BLaER1 treated with 17β-estradiol and CSF1 and Interleukin-3, amounts not matched to agents 10 nM and 100 nM (cell line): ENCODE results near the gene QKI.
"Not testable (repeated sequence)": the region's sequence is repeated elsewhere in the genome, so short reads cannot be mapped to it uniquely, and the experiment has no call there.

Experiments used
- H3K27ac ChIP-seq, 11 experiments: shearing (Covaris generic); formaldehyde crosslinking; 2 replicates each; pipeline ENCODE4 v1.8.1; 2022
- H3K27me3 ChIP-seq, 11 experiments: shearing (Covaris generic); formaldehyde crosslinking; 2 replicates each; pipeline ENCODE4 v1.8.1; 2022
- H3K36me3 ChIP-seq, 11 experiments: shearing (Covaris generic); formaldehyde crosslinking; 2 replicates each; pipeline ENCODE4 v1.8.1; 2022
- H3K4me1 ChIP-seq, 10 experiments: shearing (Covaris generic); formaldehyde crosslinking; 2 replicates each; pipeline ENCODE4 v1.8.1; 2022
- H3K4me2 ChIP-seq, 11 experiments: shearing (Covaris generic); formaldehyde crosslinking; 2 replicates each; pipeline ENCODE4 v1.8.1; 2022
- H3K4me3 ChIP-seq, 10 experiments: shearing (Covaris generic); formaldehyde crosslinking; 2 replicates each; pipeline ENCODE4 v1.8.1; 2022
- H3K9ac ChIP-seq, 11 experiments: shearing (Covaris generic); formaldehyde crosslinking; 2 replicates each; pipeline ENCODE4 v1.8.1; 2022
- H3K9me3 ChIP-seq, 11 experiments: shearing (Covaris generic); formaldehyde crosslinking; replicated peaks in 1 of 11; 2 replicates each; pipeline ENCODE4 v1.8.1; 2022
- H4K20me1 ChIP-seq, 11 experiments: shearing (Covaris generic); formaldehyde crosslinking; 2 replicates each; pipeline ENCODE4 v1.8.1; 2022
- Cebpa-rat ChIP-seq, 11 experiments: shearing (Covaris generic); IDR thresholded peaks; 2 replicates each; pipeline ENCODE4 v1.8.1; 2022

Gene QKI

DNA sequence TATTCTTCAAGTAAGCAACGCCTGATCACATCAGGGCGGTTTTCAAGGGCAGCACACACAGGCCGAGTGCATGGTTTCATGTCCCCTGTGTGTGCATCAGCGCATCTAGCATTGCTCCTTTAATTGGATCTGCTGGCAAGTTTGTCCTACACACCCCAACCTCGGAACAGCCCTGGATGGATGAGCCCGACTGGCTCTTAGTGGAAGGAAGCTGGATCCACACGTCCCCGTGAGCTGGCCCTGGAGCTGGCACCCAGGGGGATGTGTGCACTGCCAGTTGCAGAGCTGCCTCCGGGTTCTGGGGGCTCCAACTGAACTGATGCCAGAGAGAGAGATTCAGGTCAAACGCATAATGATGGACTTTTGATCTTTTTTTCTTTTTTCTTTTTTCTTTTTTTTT lies 39.2 kb upstream of the QKI start:
- no peaks in the 10 kb centered on the region for H4K20me1 ChIP-seq
- no peak for TF ChIP-seq Cebpa-rat (IDR thresholded peaks at IDR 0.05)
- H3K4me2 ChIP-seq = peak overlapping the region; percentile 26 to 75 (median 53); a peak in 19 of 22 replicates
- no peak overlapping the region for H3K4me3 ChIP-seq
- H3K9ac ChIP-seq = peak overlapping the region in 1 of 11 experiments; percentile 16; a peak in 1 of 22 replicates
- H3K27me3 ChIP-seq = peaks cover 0 to 10% (median 0%) of the 10 kb centered on the region in 11 experiments; a peak in 3 of 22 replicates
- no peak overlapping the region for H3K27ac ChIP-seq
- H3K4me1 ChIP-seq = peaks cover 17 to 28% (median 22%) of the 10 kb centered on the region in 10 experiments
- H3K36me3 ChIP-seq = no peaks in the 10 kb centered on the region
- H3K9me3 ChIP-seq = no peaks in the 10 kb centered on the region

DNA sequence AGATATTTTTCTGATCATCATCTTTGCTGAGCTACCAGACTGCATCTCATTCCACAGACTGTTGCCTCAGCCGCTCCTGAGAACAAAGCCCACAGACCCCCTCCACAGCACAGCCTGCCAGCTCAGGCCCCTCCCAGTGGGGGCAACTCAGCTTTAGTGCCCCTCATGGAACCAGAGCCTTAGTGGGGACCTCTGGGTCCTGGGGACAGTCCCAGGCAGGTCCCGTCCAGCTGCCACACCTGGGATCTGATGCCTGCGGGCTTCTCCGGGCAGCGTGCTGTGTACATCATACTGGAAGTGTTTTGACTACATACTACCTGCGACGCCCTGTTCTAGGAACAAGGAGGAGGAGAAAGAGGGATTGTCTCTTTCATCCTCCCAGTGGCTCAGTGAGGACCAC lies 38.3 kb upstream of the QKI start:
- Histone ChIP-seq H3K4me1 (peaks cover 9 to 19% (median 14%) of the 10 kb centered on the region in 10 experiments; a peak in 19 of 20 replicates), H3K27me3 (peaks cover 0 to 10% (median 0%) of the 10 kb centered on the region in 11 experiments; a peak in 3 of 22 replicates), H3K4me2 (0 out of 22 replicates have a peak overlapping the region, but pooled peaks of 1 of the 11 experiments have one; percentile 75), H3K9ac (no peak overlapping the region), H3K27ac (no peak overlapping the region), H4K20me1 (no peaks in the 10 kb centered on the region), H3K4me3 (no peak overlapping the region), H3K36me3 (no peaks in the 10 kb centered on the region), H3K9me3 (no peaks in the 10 kb centered on the region)
- TF ChIP-seq Cebpa-rat (IDR thresholded peaks at IDR 0.05) = no peak

DNA sequence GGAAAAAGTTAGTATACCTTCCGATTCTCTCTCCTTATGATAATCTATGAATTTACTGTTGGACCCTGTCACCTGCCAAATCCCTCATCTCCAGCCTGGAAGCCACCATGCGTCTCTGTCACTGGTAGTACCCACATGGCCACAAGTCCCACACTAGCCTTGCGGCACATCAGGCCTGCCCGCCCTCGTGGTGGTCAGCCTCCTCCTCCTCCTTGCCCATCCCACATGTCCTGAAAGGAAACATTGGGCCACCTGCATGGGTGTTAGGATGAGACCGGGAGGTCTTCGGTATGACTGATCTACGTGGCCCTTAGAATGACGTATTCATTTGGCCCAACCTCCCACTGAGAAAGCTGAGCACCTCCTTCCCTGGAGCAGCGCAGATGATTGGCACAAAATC lies 37.0 kb upstream of the QKI start:
- Histone ChIP-seq H3K36me3 (no peaks in the 10 kb centered on the region), H3K9me3 (peaks cover 0 to 2% (median 0%) of the 10 kb centered on the region in 11 experiments; a peak in 4 of 22 replicates), H3K27ac (no peak overlapping the region), H3K27me3 (peaks cover 0 to 10% (median 0%) of the 10 kb centered on the region in 11 experiments; a peak in 3 of 22 replicates), H3K9ac (no peak overlapping the region), H4K20me1 (no peaks in the 10 kb centered on the region), H3K4me3 (no peak overlapping the region), H3K4me2 (no peak overlapping the region), H3K4me1 (peaks cover 9 to 15% (median 10%) of the 10 kb centered on the region in 10 experiments; a peak in 17 of 20 replicates)
- no peak for TF ChIP-seq Cebpa-rat (IDR thresholded peaks at IDR 0.05)

DNA sequence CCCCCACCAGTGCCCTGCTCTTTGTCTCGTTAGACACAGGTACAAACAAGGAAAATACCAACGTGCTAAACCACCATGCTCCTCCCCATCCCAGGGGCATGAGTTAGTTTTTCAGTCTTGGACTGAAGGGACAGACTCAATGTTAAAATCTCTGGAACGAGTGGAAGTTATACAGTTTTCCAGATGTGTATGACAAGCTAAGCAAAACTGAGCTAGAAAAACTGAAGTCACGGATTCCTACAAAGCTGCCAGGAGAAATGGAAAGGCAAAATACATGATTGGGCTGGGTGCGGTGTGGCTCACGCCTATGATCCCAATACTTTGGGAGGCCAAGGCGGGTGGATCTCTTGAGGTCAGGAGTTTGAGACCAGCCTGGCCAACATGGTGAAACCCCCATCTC lies 34.3 kb upstream of the QKI start:
- no peak for TF ChIP-seq Cebpa-rat (IDR thresholded peaks at IDR 0.05)
- H3K27ac ChIP-seq = no peak overlapping the region
- no peaks in the 10 kb centered on the region; a peak in 1 of 22 replicates for H3K36me3 ChIP-seq
- peaks cover 0 to 3% (median 0%) of the 10 kb centered on the region in 11 experiments; a peak in 2 of 22 replicates for H3K27me3 ChIP-seq
- H3K4me2 ChIP-seq = no peak overlapping the region
- H4K20me1 ChIP-seq = no peaks in the 10 kb centered on the region
- no peak overlapping the region for H3K4me3 ChIP-seq
- H3K9me3 ChIP-seq = peaks cover 11 to 23% (median 15%) of the 10 kb centered on the region in 11 experiments
- peaks cover 3 to 17% (median 8%) of the 10 kb centered on the region in 10 experiments; a peak in 18 of 20 replicates for H3K4me1 ChIP-seq
- no peak overlapping the region for H3K9ac ChIP-seq

DNA sequence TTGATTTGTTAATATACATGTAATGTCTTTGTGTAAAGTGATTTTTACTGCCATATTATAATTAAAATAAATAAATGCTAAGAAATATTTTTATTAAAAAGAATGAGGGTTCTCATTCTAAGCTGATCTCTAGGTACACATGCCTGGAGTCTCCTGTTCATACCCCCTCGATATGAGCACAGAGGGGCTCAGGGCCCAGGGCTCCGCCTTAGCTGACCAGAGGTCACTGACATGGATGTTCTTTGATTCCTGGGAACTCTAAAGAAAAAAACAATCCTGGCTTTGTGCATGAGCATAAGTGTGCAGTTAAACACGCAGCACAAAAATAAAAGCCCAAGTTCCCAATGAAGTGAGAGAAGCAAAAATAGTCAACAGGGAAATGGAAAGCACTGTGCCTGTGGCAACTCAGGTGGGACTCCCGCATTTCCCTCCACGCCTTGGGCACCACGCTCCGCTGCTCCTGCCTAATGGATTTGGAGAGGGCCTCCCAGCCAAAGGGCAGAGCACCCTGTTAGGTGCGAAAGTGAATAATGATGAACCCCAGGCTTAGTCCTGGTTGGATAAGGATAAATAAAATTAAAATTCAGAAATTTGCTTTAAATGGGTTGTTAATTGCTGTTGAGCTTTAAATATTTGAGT lies 33.3 kb upstream of the QKI start:
- no peak overlapping the region for H3K4me3 ChIP-seq
- no peak overlapping the region for H3K27ac ChIP-seq
- H3K4me2 ChIP-seq = no peak overlapping the region
- no peaks in the 10 kb centered on the region for H4K20me1 ChIP-seq
- H3K9ac ChIP-seq = no peak overlapping the region
- TF ChIP-seq Cebpa-rat (IDR thresholded peaks at IDR 0.05) = no peak
- peaks cover 0 to 16% (median 3%) of the 10 kb centered on the region in 10 experiments; a peak in 7 of 20 replicates for H3K4me1 ChIP-seq
- peaks cover 11 to 23% (median 15%) of the 10 kb centered on the region in 11 experiments for H3K9me3 ChIP-seq
- no peaks in the 10 kb centered on the region for H3K27me3 ChIP-seq
- no peaks in the 10 kb centered on the region; a peak in 1 of 22 replicates for H3K36me3 ChIP-seq

DNA sequence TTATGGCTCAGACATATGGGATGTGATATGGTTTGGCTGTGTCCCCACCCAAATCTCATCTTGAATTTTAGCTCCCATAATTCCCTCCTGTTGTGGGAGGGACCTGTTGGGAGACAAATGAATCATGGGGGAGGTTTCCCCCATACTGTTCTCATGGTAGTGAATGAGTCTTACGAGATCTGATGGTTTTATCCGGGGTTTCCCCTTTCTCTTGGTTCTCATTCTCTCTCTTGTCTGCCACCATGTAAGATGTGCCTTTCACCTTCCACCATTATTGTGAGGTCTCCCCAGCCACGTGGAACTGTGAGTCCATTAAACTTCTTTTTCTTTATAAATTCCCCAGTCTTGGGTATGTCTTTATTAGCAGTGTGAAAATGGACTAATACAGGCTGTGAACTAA lies 31.1 kb upstream of the QKI start:
- not testable (repeated sequence) for H4K20me1 ChIP-seq, H3K27me3 ChIP-seq, H3K9ac ChIP-seq, H3K27ac ChIP-seq, H3K4me3 ChIP-seq, H3K36me3 ChIP-seq, H3K4me2 ChIP-seq
- Histone ChIP-seq H3K9me3 (peaks cover 11 to 23% (median 15%) of the 10 kb centered on the region in 11 experiments), H3K4me1 (peaks cover 9 to 31% (median 17%) of the 10 kb centered on the region in 10 experiments)

DNA sequence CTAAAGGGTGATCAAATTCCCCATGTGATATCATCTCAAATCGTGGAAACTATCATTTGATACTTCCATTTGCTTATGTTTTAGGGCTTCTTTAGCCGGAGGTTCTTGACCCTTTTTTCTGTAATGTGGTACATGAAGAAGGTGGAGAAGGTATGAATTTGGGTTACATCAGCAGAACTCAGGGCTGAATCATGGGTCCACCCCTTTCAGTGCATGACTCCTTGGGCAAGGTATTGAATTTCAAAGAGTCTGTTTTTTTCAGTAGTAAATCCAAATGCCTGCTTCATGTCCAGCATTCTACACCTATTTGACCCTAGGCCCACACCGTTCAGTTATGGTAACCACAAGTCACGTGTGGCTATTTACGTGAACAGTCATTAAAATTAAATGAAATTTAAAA lies 30.6 kb upstream of the QKI start:
- Histone ChIP-seq H3K4me3 (no peak overlapping the region), H3K4me2 (peak overlapping the region in 4 of 11 experiments; percentile 2 to 57 (median 30); a peak in 2 of 22 replicates), H3K9ac (no peak overlapping the region), H3K4me1 (peaks cover 9 to 31% (median 17%) of the 10 kb centered on the region in 10 experiments), H3K27ac (peak overlapping the region in 1 of 11 experiments; percentile 29; a peak in 1 of 22 replicates), H3K36me3 (no peaks in the 10 kb centered on the region; a peak in 1 of 22 replicates), H3K27me3 (no peaks in the 10 kb centered on the region), H4K20me1 (no peaks in the 10 kb centered on the region), H3K9me3 (peaks cover 11 to 23% (median 15%) of the 10 kb centered on the region in 11 experiments)
- no peak for TF ChIP-seq Cebpa-rat (IDR thresholded peaks at IDR 0.05)

DNA sequence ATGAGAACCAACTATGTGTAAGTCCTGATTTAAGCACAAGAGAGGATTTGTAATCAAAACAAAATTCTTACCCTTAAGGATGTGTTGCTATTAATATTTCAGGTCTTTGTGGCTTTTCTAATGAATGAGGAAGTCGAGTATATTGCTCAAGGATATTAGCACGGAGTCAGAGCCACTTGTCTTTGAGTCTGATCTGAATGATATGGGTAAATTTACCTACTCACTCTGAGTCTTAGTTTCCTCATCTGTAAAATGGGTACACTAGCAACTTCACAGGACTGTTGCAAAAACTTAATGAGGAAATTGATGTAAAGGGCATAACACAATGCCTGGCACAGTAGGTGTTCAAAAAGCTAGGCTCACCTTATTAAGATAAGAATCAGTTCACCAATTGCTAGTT lies 30.0 kb upstream of the QKI start:
- no peak for TF ChIP-seq Cebpa-rat (IDR thresholded peaks at IDR 0.05)
- no peaks in the 10 kb centered on the region for H3K27me3 ChIP-seq
- H3K4me2 ChIP-seq = peak overlapping the region in 4 of 11 experiments; percentile 2 to 57 (median 30); a peak in 4 of 22 replicates
- H3K4me1 ChIP-seq = peaks cover 11 to 32% (median 19%) of the 10 kb centered on the region in 10 experiments
- H3K9me3 ChIP-seq = peaks cover 11 to 23% (median 15%) of the 10 kb centered on the region in 11 experiments
- H3K4me3 ChIP-seq = no peak overlapping the region
- H3K36me3 ChIP-seq = no peaks in the 10 kb centered on the region; a peak in 1 of 22 replicates
- H4K20me1 ChIP-seq = no peaks in the 10 kb centered on the region
- peak overlapping the region in 1 of 11 experiments; percentile 29; a peak in 1 of 22 replicates for H3K27ac ChIP-seq
- no peak overlapping the region for H3K9ac ChIP-seq

DNA sequence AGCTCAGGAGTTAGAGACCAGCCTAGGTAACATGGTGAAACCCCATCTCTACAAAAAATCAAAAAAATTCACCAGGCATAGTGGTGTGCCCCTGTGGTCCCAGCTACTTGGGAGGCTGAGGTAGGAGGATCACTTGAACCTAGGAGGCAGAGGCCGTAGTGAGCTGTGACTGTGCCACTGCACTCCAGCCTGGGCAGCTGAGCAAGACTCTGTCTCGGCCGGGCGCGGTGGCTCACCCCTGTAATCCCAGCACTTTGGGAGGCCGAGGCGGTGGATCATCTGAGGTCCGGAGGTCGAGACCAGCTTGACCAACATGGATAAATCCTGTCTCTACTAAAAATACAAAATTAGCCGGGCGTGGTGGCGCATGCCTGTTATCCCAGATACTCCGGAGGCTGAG lies 29.0 kb upstream of the QKI start:
- H3K9ac ChIP-seq, H4K20me1 ChIP-seq, H3K27me3 ChIP-seq, H3K36me3 ChIP-seq, H3K4me3 ChIP-seq, H3K27ac ChIP-seq: not testable (repeated sequence)
- 0 out of 22 replicates have a peak overlapping the region, but pooled peaks of 1 of the 11 experiments have one; percentile 57 for H3K4me2 ChIP-seq
- peaks cover 11 to 23% (median 15%) of the 10 kb centered on the region in 11 experiments for H3K9me3 ChIP-seq
- peaks cover 12 to 33% (median 20%) of the 10 kb centered on the region in 10 experiments for H3K4me1 ChIP-seq
